MCF 10A (cell line): Measurements from ENCODE around the gene DRAP1. TPM values are rescaled to one million over a fixed set of nuclear protein-coding genes. Genes with fewer than 3 reads are reported as not detected.

Experiments
- BruUV-seq: library from RNA; stranded (reverse); fragments of 400-500 nt; replicated peaks from 2 replicates; lab custom pipeline; 2021; lab: Mats Ljungman, UMichigan
- CTCF ChIA-PET: fragments of 300-600 bp; sonication (Branson Sonifier 250); formaldehyde crosslinking; extraction: SDS; loops from one replicate; lab custom pipeline; 2021; ENCODE audit warnings: antibody characterized with exemption, inconsistent platforms; lab: Yijun Ruan, JAX
- POLR2A ChIA-PET: fragments of 300-600, 350-650 bp; sonication (Branson Sonifier 250); formaldehyde crosslinking; extraction: SDS; loops from one replicate; lab custom pipeline; 2020; ENCODE audit warnings: antibody characterized with exemption, inconsistent platforms; lab: Yijun Ruan, JAX
- DNase-seq: peaks from one replicate; pipeline ENCODE4 v3.0.0-alpha.2; 2018; ENCODE audit not compliant: unreplicated experiment
- H3K27ac Mint-ChIP-seq: one replicate; pipeline ENCODE4 v1.8.0; 2022; ENCODE audit warnings: mild to moderate bottlenecking, low read depth, mixed read lengths; ENCODE audit not compliant: unreplicated experiment
- H3K27me3 Mint-ChIP-seq: one replicate; pipeline ENCODE4 v1.8.0; 2022; ENCODE audit warnings: mixed read lengths; ENCODE audit not compliant: insufficient read depth, unreplicated experiment
- H3K36me3 Mint-ChIP-seq: one replicate; pipeline ENCODE4 v1.8.0; 2022; ENCODE audit warnings: mild to moderate bottlenecking, moderate library complexity, mixed read lengths; ENCODE audit not compliant: insufficient read depth, unreplicated experiment
- H3K4me1 Mint-ChIP-seq: one replicate; pipeline ENCODE4 v1.8.0; 2022; ENCODE audit warnings: mixed read lengths; ENCODE audit not compliant: insufficient read depth, unreplicated experiment
- H3K4me3 Mint-ChIP-seq: one replicate; pipeline ENCODE4 v1.8.0; 2022; ENCODE audit warnings: mild to moderate bottlenecking, moderate library complexity, mixed read lengths; ENCODE audit not compliant: unreplicated experiment
- H3K9me3 Mint-ChIP-seq: one replicate; pipeline ENCODE4 v1.8.0; 2022; ENCODE audit warnings: mixed read lengths; ENCODE audit not compliant: unreplicated experiment
- CTCF ChIP-seq: fragments of 200-600 bp; IDR thresholded peaks from one replicate; pipeline ENCODE4 v1.8.0; 2022; ENCODE audit warnings: antibody characterized with exemption, mild to moderate bottlenecking; ENCODE audit not compliant: unreplicated experiment
- intact Hi-C: fragments of 100-400 bp; cut with micrococcal nuclease; formaldehyde crosslinking; loops from 2 replicates; pipeline ENCODE4 v1.14.1; 2022
- total RNA-seq: library from RNA; stranded (reverse); gene quantifications from 2 replicates; pipeline ENCODE4 v1.2.3, GENCODE V29; 2022

DRAP1 gene
- total RNA-seq, 1 experiment from 2014 or later = 167 TPM

GRCh38 chr11:65958774-65959420, 39.7 kb downstream of the DRAP1 start:
- no peak overlapping the region for H3K27ac Mint-ChIP-seq
- no peak for TF ChIP-seq CTCF
- CTCF ChIA-PET = interaction anchor here (0.5 to 1.1 kb wide), 5 partner anchors 25 to 1235 kb away, joined by 3 to 4 read pairs (median 3); no protein-coding TSS in a partner anchor

GRCh38 chr11:65960824-65961266, 41.6 kb downstream of the DRAP1 start:
- no TSS peak for BruUV-seq
- DNase-seq = no peak
- no peaks in the 10 kb centered on the region for H3K27me3 Mint-ChIP-seq
- H3K9me3 Mint-ChIP-seq = no peaks in the 10 kb centered on the region
- H3K36me3 Mint-ChIP-seq = peaks cover 20% of the 10 kb centered on the region
- peak overlapping the region; percentile 96 for H3K4me3 Mint-ChIP-seq
- H3K27ac Mint-ChIP-seq = peak overlapping the region; percentile 84
- intact Hi-C loops = loop anchor here (2.0 kb wide), 1 partner anchor 72 kb away; the partner anchor contains the start of gene FIBP
- peaks cover 15% of the 10 kb centered on the region for H3K4me1 Mint-ChIP-seq
- CTCF ChIA-PET = interaction anchor here (1.1 to 1.4 kb wide), 2 partner anchors 27 to 76 kb away, joined by 3 to 4 read pairs; no protein-coding TSS in a partner anchor
- no peak for TF ChIP-seq CTCF
- POLR2A ChIA-PET = interaction anchor here (0.5 to 3.5 kb wide), 13 partner anchors 9 to 825 kb away, joined by 3 to 28 read pairs (median 5); partner anchors contain the start of genes CCDC85B, FIBP, FOSL1 and KAT5

More at GRCh38 chr11:65958774-65959420, 39.7 kb downstream of the DRAP1 start:
- peaks cover 10% of the 10 kb centered on the region for H3K36me3 Mint-ChIP-seq
- POLR2A ChIA-PET = interaction anchor here (1.1 to 3.5 kb wide), 4 partner anchors 10 to 69 kb away, joined by 4 to 28 read pairs (median 4); partner anchors contain the start of genes CCDC85B and FIBP
- H3K4me1 Mint-ChIP-seq = peaks cover 12% of the 10 kb centered on the region
- no peak overlapping the region for H3K4me3 Mint-ChIP-seq
- BruUV-seq = no TSS peak
- H3K27me3 Mint-ChIP-seq = no peaks in the 10 kb centered on the region
- no peaks in the 10 kb centered on the region for H3K9me3 Mint-ChIP-seq
- no peak for DNase-seq
- intact Hi-C loops = no loop called here

- TSS peak; percentile 90 for BruUV-seq
- H3K27ac Mint-ChIP-seq = peak within 1 kb of the TSS; percentile 84
- no peaks in the 10 kb centered on the region for H3K9me3 Mint-ChIP-seq
Observed at GRCh38 chr11:65961267-65962140, 42.3 kb downstream of the DRAP1 start, which contains the start of gene SART1. Gene SART1, plus strand, starts transcription at chr11:65961734. Its CDS starts 47 bp downstream, at chr11:65961781.

More at GRCh38 chr11:65961267-65962140, 42.3 kb downstream of the DRAP1 start, which contains the start of gene SART1:
- ChIA-PET POLR2A (interaction anchor here (0.6 to 3.5 kb wide), 18 partner anchors 9 to 250 kb away, joined by 3 to 28 read pairs (median 4); partner anchors contain the start of genes CCDC85B, FIBP, FOSL1 and KAT5), CTCF (interaction anchor here (0.6 to 1.4 kb wide), 6 partner anchors 14 to 864 kb away, joined by 3 to 4 read pairs (median 4); no protein-coding TSS in a partner anchor)
- Mint-ChIP-seq H3K27me3 (no peaks in the 10 kb centered on the region), H3K36me3 (peaks cover 27% of the 10 kb centered on the region), H3K4me1 (peaks cover 17% of the 10 kb centered on the region), H3K4me3 (peak within 1 kb of the TSS; percentile 96)
- intact Hi-C loops = loop anchor here (2.0 kb wide), 1 partner anchor 73 kb away; the partner anchor contains the start of gene FIBP
- DNase-seq = peak; percentile 96
- no peak for TF ChIP-seq CTCF
